ENCODE data around the gene SLC25A23.
"Not testable (repeated sequence)": the region's sequence is repeated elsewhere in the genome, so short reads cannot be mapped to it uniquely, and the experiment has no call there.

Gene SLC25A23

DNA sequence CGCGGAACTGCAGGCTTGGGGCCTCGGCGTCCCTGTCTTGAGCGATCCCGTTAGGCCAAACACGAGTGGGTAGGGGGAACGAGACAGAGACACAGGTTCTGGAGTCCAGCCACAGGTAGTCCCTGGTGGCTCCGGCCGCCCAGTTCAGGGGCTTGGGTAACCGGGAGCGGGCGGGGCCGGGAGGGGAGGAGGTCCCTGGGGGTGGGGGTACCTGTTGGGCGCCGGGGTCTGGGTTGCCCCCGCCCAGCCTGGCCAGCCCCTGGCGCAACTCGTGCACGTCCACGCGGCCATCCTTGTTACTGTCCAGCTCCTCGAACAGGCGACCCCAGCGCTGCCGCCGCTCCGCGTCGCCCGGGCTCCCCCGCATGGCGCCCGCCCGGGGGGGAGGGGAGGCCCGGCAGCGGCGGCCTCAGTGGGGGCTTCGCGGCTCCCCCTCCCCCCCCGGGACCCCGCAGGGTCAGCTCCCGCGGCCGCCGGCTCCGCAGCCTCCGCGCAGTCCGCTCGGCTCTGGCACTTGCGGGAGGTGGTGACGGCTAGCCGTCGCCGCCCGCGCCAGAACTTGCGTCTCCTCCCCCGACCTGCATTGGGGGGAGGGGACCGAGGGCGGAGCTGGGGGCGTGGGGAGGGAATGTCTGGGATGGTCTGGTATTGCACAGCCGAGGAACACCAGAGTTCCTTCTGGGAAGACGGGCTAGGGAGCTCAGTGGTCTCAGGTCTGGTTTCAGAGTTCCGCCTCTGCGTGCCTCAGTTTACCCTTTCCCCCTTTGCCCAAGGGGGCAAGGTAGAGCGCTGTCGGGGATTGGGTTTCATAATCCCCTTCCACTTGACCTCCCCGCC, at the start of gene SLC25A23:
Gene SLC25A23 (minus strand): TSS at position 531 of the 837 bp plus-strand sequence. CDS start 164 bp downstream, at position 367.
- DNase-seq (ENCODE audit: low spot score) = peak; percentile 88

- DNase-seq (ENCODE audit: low spot score) = not testable (repeated sequence)
These were observed 48.6 kb upstream of the SLC25A23 start for GRCh38 chr19:6508028-6508771.

DNA sequence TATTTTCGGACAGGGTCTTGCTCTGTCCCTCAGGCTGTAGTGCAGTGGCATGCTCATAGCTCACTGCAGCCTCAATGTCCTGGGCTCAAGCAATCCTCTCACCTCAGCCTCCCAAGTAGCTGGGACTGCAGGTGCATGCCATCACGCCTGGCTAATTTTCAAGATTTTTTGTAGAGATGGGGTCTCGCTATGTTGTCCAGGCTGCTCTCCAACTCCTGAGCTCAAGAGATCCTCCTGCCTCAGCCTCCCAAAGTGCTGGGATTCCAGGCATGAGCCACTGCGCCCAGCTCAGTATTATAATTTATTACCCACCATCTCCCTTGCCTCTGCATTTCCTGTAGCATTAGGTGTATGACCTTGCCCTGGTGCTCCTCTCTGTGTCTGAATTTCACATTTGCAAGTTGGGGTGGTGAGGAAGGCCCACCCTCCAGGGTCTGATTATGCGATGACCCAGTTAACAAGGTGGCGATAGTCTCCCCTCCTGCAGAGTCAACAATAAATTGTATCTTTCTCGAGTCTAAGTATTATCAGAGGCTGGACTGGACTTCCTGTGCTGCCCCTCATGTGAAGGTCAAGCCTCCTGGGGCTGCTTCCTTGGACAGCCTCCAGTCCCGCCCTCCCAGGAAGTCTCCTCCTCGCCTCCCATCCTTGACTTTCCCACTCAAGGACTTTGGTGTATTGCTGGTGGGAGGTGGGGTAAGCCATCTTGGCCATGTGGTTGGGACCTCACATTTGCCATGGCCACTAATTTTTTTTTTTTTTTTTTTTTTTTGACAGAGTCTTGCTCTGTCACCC, 44.0 kb upstream of the SLC25A23 start:
- DNase-seq (ENCODE audit: low spot score) = no peak

DNA sequence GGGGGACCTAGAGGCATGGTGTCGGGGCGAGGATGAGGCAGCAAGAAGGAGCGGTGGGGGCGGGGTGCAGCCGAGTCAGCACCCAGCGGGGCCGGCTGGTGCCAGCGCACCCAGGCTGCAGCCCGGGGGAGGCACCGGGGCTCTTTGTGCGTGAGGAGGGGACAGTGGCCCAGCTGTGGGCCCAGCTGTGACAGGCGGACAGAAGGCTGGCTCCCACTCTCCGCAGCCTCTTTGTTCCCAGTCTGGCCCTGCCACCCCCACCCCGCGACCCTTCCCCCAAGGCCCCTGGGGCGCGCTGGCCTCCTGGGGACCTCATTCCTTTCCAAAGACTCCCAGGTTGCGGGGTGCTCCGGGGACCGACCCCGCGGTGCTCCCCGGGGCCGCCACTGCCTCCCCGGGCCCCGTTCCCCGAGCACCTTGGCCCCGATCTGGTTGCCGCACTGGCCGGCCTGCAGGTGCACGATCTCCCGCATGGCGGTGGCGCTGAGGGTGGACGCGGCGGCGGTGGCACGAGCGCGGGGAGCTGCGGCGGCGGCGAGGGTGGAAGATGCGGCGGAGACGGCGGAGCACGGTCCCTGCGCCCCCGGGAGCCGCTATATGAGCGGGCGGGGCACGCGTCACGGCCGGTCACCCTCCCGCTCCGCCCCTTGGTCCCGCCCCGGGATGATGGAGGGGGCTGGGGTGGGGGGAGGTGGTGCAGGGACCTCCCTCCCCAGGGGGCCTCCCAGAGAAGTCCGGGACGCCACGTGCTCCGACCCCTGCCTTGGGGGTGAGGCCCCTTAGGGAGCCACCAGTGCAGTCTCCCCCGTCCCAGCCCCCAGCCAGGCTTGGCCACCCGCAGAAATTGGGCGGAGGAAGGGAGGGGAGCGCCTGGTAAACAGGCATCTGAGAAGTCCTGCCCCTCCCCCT, 42.4 kb upstream of the SLC25A23 start, which contains the start of gene TUBB4A:
Gene TUBB4A (minus strand): TSS at position 570 of the 909 bp plus-strand sequence. CDS start 97 bp downstream, at position 473.
- DNase-seq (ENCODE audit: low spot score) = peak; percentile 56

DNA sequence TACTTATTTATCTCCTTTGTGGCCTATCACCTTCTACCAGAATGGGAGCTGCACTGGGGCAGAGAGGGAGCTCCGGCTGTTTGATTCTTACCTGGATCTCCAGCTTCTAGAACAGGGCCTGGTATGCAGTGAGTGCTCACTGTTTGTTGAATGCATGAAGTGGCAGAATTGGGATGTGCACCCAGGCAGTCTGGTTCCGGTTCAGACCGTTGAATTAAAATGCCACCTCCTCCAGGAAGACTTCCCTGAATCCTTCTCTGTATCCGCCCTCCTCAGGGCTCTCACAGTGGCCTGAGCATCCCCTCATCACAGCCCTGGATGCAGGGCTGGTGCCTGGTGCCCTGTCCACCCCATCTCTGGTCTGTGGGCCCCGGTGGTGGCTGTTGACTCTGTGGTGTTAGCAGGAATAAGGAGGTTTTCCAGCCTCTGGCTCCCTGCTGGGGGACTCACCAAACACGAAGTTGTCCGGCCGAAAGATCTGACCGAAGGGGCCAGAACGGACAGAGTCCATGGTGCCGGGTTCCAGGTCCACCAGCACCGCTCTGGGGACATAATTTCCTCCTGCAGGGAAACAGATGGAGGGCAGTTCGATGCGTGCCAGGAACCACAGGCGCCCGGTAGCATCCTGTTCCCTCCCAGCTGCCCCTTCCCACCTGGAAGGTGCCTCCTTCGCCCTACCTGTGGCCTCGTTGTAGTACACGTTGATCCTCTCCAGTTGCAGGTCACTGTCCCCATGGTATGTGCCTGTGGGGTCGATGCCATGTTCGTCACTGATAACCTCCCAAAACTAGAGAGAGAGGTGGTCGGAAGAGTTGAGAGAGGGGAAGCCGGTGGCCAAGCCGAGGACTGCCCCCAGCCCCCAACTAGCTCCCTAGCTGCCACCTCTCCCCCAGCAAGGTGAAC, 41.5 kb upstream of the SLC25A23 start:
- no peak for DNase-seq (ENCODE audit: low spot score)

- DNase-seq (ENCODE audit: low spot score) = no peak
These were observed 39.6 kb upstream of the SLC25A23 start for GRCh38 chr19:6499052-6499790.

DNA sequence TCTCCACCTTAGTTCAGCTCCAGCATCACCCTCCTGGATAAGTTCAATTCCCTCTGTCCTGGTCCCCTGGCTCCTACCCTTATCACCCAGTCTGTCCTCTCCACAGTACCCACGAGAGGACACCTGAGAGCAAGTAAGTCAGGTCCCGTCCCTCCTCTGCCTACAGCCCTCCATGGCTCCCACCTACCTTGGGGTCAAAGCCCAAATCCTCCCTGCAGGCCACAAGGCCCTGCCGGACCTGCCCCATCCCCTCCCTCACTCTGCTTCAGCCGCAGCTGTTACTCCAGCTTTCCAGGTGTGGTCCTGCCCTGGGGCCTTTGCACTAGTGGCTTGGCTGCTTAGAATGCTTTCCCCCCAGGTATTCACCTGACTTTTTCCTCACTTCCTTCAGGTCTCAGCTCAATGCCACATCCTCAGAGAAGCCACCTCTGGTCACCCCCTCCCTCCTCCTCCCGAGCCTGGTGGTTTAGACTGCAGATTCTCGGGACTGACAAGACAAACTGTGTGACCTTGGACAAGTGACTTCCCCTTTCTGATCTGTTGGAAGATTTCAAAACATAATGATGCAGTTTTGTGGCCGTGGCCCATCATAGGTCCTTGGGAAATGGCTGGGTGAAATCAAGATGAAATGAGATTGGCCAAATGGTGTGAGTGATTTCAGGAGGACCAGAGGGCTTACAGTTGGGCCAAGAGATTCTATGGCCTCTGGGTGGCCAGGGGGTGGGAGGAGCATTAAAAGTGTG, 38.9 kb upstream of the SLC25A23 start:
- no peak for DNase-seq (ENCODE audit: low spot score)

DNA sequence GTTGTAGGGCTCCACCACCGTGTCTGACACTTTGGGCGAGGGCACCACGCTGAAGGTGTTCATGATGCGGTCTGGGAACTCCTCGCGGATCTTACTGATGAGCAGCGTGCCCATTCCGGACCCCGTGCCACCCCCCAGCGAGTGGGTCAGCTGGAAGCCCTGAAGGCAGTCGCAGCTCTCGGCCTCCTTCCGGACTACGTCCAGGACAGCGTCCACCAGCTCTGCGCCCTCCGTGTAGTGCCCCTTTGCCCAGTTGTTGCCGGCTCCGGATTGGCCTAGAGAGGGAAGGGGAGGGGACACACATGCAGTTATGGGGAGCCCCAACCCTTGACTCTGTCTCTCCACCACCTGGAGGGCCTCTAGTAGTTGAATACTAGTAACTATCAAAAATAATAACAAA, 36.4 kb upstream of the SLC25A23 start:
- no peak for DNase-seq (ENCODE audit: low spot score)

DNA sequence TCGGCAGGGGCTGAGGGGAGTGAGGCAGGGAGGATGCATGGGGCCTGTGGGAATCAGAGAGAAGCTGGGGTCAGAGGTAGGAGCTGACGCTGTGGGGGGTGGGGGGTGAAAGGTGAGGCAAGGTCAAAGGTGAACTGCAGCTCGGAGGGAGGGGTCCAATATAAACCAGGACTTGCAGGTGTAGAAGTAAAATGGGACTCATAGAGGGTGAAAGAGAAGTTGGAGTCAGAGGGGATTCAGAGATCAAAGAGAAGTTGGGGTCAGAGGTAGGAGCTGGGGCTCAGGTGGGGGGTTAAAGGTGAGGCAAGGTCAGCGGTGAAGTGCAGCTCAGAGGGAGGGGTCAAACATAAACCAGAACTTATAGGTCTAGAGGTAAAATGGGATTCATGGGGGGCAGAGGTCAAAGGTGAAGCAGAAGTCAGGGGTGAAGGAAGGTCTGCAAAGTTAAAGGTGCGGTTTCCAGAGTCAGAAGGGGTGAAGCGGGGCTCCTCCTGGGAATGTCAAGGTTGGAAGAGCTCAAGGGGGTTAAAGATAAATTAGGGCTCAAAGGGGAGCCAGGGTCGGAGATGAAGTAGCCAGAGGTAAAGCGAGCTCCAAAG, 34.9 kb upstream of the SLC25A23 start:
- no peak for DNase-seq (ENCODE audit: low spot score)

GRCh38 chr19:6491802-6492592, 32.4 kb upstream of the SLC25A23 start:
- DNase-seq (ENCODE audit: low spot score) = no peak

GRCh38 chr19:6490134-6490533, 30.5 kb upstream of the SLC25A23 start:
- no peak for DNase-seq (ENCODE audit: low spot score)

GRCh38 chr19:6489278-6490061, 29.9 kb upstream of the SLC25A23 start:
- DNase-seq (ENCODE audit: low spot score) = no peak

DNA sequence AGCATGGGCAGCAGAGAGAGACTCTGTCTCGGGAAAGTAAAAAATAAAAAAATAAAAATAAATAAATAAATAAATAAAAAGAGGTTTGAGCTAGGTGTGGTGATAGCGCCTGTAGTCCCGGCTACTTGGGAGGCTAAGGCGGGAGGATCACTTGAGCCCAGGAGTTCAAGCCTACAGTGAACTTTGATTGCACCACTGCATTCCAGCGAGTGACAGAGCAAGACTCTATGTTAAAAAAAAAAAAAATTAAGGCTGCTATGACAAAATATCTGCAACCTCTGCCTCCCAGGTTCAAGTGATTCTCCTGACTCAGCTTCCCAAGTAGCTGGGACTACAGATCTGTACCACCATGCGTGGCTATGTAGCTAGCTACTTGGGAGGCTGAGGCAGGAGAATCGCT, 25.2 kb upstream of the SLC25A23 start:
- no peak for DNase-seq (ENCODE audit: low spot score)

DNA sequence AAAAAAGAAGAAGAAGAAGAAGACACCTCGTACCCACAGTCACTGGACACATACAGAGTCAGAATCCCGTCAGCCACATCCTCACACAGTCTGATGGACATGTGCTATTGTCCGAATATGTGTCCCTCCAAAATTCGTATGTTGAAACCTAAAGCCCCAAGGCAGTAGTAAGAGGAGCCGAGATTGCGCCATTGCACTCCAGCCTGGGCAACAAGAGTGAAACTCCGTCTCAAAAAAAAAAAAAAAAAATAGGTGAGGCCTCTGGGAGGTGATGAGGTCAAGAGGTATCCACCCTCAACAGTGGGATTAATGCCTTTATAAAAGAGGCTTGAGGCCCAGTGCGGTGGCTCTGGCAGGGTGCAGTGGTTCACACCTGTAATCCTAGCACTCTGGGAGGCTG, 24.6 kb upstream of the SLC25A23 start:
- no peak for DNase-seq (ENCODE audit: low spot score)

DNA sequence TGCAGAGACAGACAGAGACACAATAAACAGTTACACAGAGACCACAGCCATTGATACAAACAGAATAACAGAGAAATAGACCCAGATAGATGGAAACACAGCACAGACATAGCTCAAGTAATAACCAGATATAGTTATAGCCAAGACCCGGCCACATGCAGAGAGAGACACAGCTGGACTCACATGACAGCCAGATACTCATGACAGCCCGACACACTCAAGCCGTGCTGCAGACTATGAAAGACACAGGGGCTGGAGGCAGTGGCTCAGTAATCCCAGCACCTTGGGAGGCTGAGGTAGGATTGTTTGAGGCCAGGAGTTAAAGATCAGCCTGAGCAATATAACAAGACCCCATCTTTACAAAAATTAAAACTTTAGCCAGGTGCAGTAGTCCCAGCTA, 23.6 kb upstream of the SLC25A23 start:
- DNase-seq (ENCODE audit: low spot score) = no peak

- no peak for DNase-seq (ENCODE audit: low spot score)
These were observed 22.7 kb upstream of the SLC25A23 start for GRCh38 chr19:6482343-6482686.
